Body of pancreas (tissue), 4 donors: ENCODE data around the gene NUBPL.

Experiments used
- CTCF ChIP-seq, 7 experiments: fragments of 450-650 bp in 4 of 7; fragments of 200-600 bp in 3 of 7; sonication (generic) in 3 of 7; IDR thresholded peaks; one replicate each; pipeline ENCODE4 v1.5.1; 2016 to 2019; ENCODE audit warnings: antibody characterized with exemption in 7 of 7
- POLR2A ChIP-seq, 3 donors: fragments of 450-650 bp; IDR thresholded peaks; one replicate each; pipeline ENCODE4 v1.6.1; 2016; ENCODE audit warnings: antibody characterized with exemption in 3 of 3, mild to moderate bottlenecking in 2 of 3

GRCh38 chr14:31752867-31753661, 191.9 kb downstream of the NUBPL start:
- no peak for TF ChIP-seq POLR2A (IDR thresholded peaks at IDR 0.05)
- TF ChIP-seq CTCF (IDR thresholded peaks at IDR 0.05), result no peak
